GM12872 (cell line): ENCODE measurements around the gene NNAT.

Experiments
- CTCF ChIP-seq: IDR thresholded peaks from 3 replicates; pipeline ENCODE4 v1.5.1; 2011; ENCODE audit warnings: low read depth, mild to moderate bottlenecking, low read length, moderate library complexity; ENCODE audit not compliant: insufficient read depth

NNAT gene

GRCh38 chr20:37494301-37494700 lies 26.7 kb upstream of the NNAT start:
- no peak for TF ChIP-seq CTCF

GRCh38 chr20:37494796-37495195 lies 26.3 kb upstream of the NNAT start:
- TF ChIP-seq CTCF = no peak

- TF ChIP-seq CTCF = no peak
Measured at GRCh38 chr20:37498066-37498665, 22.9 kb upstream of the NNAT start.

GRCh38 chr20:37500311-37500710 lies 20.7 kb upstream of the NNAT start:
- TF ChIP-seq CTCF = no peak

- TF ChIP-seq CTCF = no peak
Measured at GRCh38 chr20:37501940-37502339, 19.1 kb upstream of the NNAT start.

GRCh38 chr20:37502654-37503053 lies 18.4 kb upstream of the NNAT start:
- no peak for TF ChIP-seq CTCF

GRCh38 chr20:37503256-37503927 lies 17.7 kb upstream of the NNAT start:
- no peak for TF ChIP-seq CTCF
